ENCODE measurements around the gene MINDY4. TPM values are rescaled to one million over a fixed set of nuclear protein-coding genes. Genes with fewer than 3 reads are reported as not detected.

Gene MINDY4
- total RNA-seq, 1 donor from 2014 or later, result 4.4 TPM

GRCh38 chr7:30853576-30853975 is 82.4 kb downstream of the MINDY4 start:
- DNase-seq (ENCODE audit: extremely low spot score, unreplicated experiment), result no peak
- H3K27ac Mint-ChIP-seq (ENCODE audit: unreplicated experiment), result no peak overlapping the region
- H3K4me3 Mint-ChIP-seq (ENCODE audit: unreplicated experiment), result no peak overlapping the region
- TF ChIP-seq CTCF (IDR thresholded peaks at IDR 0.05), result no peak
- H3K4me1 Mint-ChIP-seq (ENCODE audit: unreplicated experiment), result peaks cover 6% of the 10 kb centered on the region
- H3K36me3 Mint-ChIP-seq (ENCODE audit: unreplicated experiment), result no peaks in the 10 kb centered on the region
- no peaks in the 10 kb centered on the region for H3K9me3 Mint-ChIP-seq (ENCODE audit: unreplicated experiment)
- H3K27me3 Mint-ChIP-seq (ENCODE audit: unreplicated experiment), result no peaks in the 10 kb centered on the region

GRCh38 chr7:30855936-30856335 is 84.7 kb downstream of the MINDY4 start:
- Mint-ChIP-seq H3K4me1 (ENCODE audit: unreplicated experiment) (peaks cover 4% of the 10 kb centered on the region), H3K4me3 (ENCODE audit: unreplicated experiment) (no peak overlapping the region), H3K36me3 (ENCODE audit: unreplicated experiment) (no peaks in the 10 kb centered on the region), H3K9me3 (ENCODE audit: unreplicated experiment) (no peaks in the 10 kb centered on the region), H3K27me3 (ENCODE audit: unreplicated experiment) (no peaks in the 10 kb centered on the region), H3K27ac (ENCODE audit: unreplicated experiment) (no peak overlapping the region)
- no peak for TF ChIP-seq CTCF (IDR thresholded peaks at IDR 0.05)
- no peak for DNase-seq (ENCODE audit: extremely low spot score, unreplicated experiment)

GRCh38 chr7:30858576-30858975 is 87.4 kb downstream of the MINDY4 start:
- H3K4me1 Mint-ChIP-seq (ENCODE audit: unreplicated experiment), result peaks cover 6% of the 10 kb centered on the region
- no peaks in the 10 kb centered on the region for H3K36me3 Mint-ChIP-seq (ENCODE audit: unreplicated experiment)
- no peak for DNase-seq (ENCODE audit: extremely low spot score, unreplicated experiment)
- H3K4me3 Mint-ChIP-seq (ENCODE audit: unreplicated experiment), result no peak overlapping the region
- no peaks in the 10 kb centered on the region for H3K27me3 Mint-ChIP-seq (ENCODE audit: unreplicated experiment)
- H3K9me3 Mint-ChIP-seq (ENCODE audit: unreplicated experiment), result no peaks in the 10 kb centered on the region
- TF ChIP-seq CTCF (IDR thresholded peaks at IDR 0.05), result no peak
- no peak overlapping the region for H3K27ac Mint-ChIP-seq (ENCODE audit: unreplicated experiment)

- TF ChIP-seq CTCF (IDR thresholded peaks at IDR 0.05), result no peak
- no peaks in the 10 kb centered on the region for H3K36me3 Mint-ChIP-seq (ENCODE audit: unreplicated experiment)
- DNase-seq (ENCODE audit: extremely low spot score, unreplicated experiment), result no peak
- H3K4me1 Mint-ChIP-seq (ENCODE audit: unreplicated experiment), result peaks cover 13% of the 10 kb centered on the region
- no peaks in the 10 kb centered on the region for H3K27me3 Mint-ChIP-seq (ENCODE audit: unreplicated experiment)
- no peaks in the 10 kb centered on the region for H3K9me3 Mint-ChIP-seq (ENCODE audit: unreplicated experiment)
- H3K27ac Mint-ChIP-seq (ENCODE audit: unreplicated experiment), result no peak overlapping the region
- H3K4me3 Mint-ChIP-seq (ENCODE audit: unreplicated experiment), result no peak overlapping the region
These were observed 88.2 kb downstream of the MINDY4 start for GRCh38 chr7:30859202-30859939.

- H3K36me3 Mint-ChIP-seq (ENCODE audit: unreplicated experiment), result no peaks in the 10 kb centered on the region
These were observed 88.8 kb downstream of the MINDY4 start for GRCh38 chr7:30859940-30860496.

More at GRCh38 chr7:30859940-30860496, 88.8 kb downstream of the MINDY4 start:
- DNase-seq (ENCODE audit: extremely low spot score, unreplicated experiment), result no peak
- Mint-ChIP-seq H3K4me1 (ENCODE audit: unreplicated experiment) (peaks cover 13% of the 10 kb centered on the region), H3K27me3 (ENCODE audit: unreplicated experiment) (no peaks in the 10 kb centered on the region), H3K4me3 (ENCODE audit: unreplicated experiment) (no peak overlapping the region), H3K27ac (ENCODE audit: unreplicated experiment) (no peak overlapping the region), H3K9me3 (ENCODE audit: unreplicated experiment) (no peaks in the 10 kb centered on the region)
- TF ChIP-seq CTCF (IDR thresholded peaks at IDR 0.05), result no peak

All from osteocyte (in vitro differentiated cells).